B cell (primary cell): ENCODE results near the gene STAM. TPM values are rescaled to one million over a fixed set of nuclear protein-coding genes. Genes with fewer than 3 reads are reported as not detected.

ENCODE experiments used
- ATAC-seq: fragments of 200-7000 bp; cut with Tn5 transposase; one replicate; pipeline ENCODE4 v1.10.0; 2021; ENCODE audit warnings: low read depth, mild to moderate bottlenecking, moderate number of reproducible peaks, moderate library complexity
- CTCF ChIA-PET: fragments of 350-600 bp; sonication (Branson Sonifier 250); formaldehyde crosslinking; loops from one replicate; lab custom pipeline; 2021; ENCODE audit warnings: antibody characterized with exemption, inconsistent platforms; lab: Charles Lee
- POLR2A ChIA-PET: fragments of 350-600 bp; sonication (Branson Sonifier 250); formaldehyde crosslinking; loops from one replicate; lab custom pipeline; 2021; ENCODE audit warnings: antibody characterized with exemption; lab: Charles Lee
- DNase-seq: peaks from one replicate; pipeline ENCODE4 v3.0.0; 2013
- H2AFZ ChIP-seq: 2 replicates; pipeline ENCODE4 v1.6.1; 2012; ENCODE audit warnings: mild to moderate bottlenecking, low read depth, low read length; ENCODE audit not compliant: insufficient read depth, poor library complexity, severe bottlenecking
- H3K27ac ChIP-seq, 2 donors: 1 replicate in 1 of 2; 2 replicates in 1 of 2; pipeline ENCODE4 v1.5.1; 2012 to 2013; ENCODE audit warnings: low read length in 2 of 2, mild to moderate bottlenecking in 2 of 2, moderate library complexity in 1 of 2
- H3K27me3 ChIP-seq, 4 experiments: fragments of 200-600 bp in 1 of 4; sonication (generic) in 1 of 4; replicated peaks in 1 of 4; 1 replicate in 2 of 4; 2 replicates in 2 of 4; pipeline versions ENCODE4 v1.6.1 to v1.7.0; 2013 to 2016; ENCODE audit warnings: low read length in 3 of 4, mild to moderate bottlenecking in 2 of 4, mixed read lengths in 1 of 4, moderate library complexity in 1 of 4; ENCODE audit not compliant: insufficient read depth in 4 of 4, control insufficient read depth in 3 of 4; ENCODE audit errors: control extremely low read depth in 1 of 4
- H3K36me3 ChIP-seq, 2 experiments: replicated peaks in 1 of 2; 1 replicate in 1 of 2; 2 replicates in 1 of 2; pipeline versions ENCODE4 v1.6.1 to v1.7.1; 2013; ENCODE audit warnings: low read length in 1 of 2; ENCODE audit not compliant: insufficient read depth in 2 of 2, control insufficient read depth in 1 of 2; ENCODE audit errors: control extremely low read depth in 1 of 2, extremely low read depth in 1 of 2
- H3K4me1 ChIP-seq, 2 donors: fragments of 200-600 bp in 1 of 2; sonication (generic) in 1 of 2; 1 replicate in 1 of 2; 2 replicates in 1 of 2; pipeline versions ENCODE4 v1.5.1 to v1.6.1; 2013 to 2017; ENCODE audit warnings: low read length in 2 of 2; ENCODE audit not compliant: control insufficient read depth in 2 of 2, insufficient read depth in 2 of 2
- H3K4me2 ChIP-seq: replicated peaks from 2 replicates; pipeline ENCODE3; 2012; ENCODE audit warnings: mild to moderate bottlenecking, low read depth, low read length; ENCODE audit not compliant: poor library complexity, severe bottlenecking
- H3K4me3 ChIP-seq, 5 experiments: fragments of 200-600 bp in 1 of 5; sonication (generic) in 1 of 5; 1 replicate in 3 of 5; 2 replicates in 2 of 5; pipeline versions ENCODE4 v1.5.1 to v1.7.0; 2011 to 2016; ENCODE audit warnings: low read length in 4 of 5, mild to moderate bottlenecking in 4 of 5, low read depth in 2 of 5, control low read depth in 1 of 5, moderate library complexity in 1 of 5; ENCODE audit not compliant: insufficient read depth in 1 of 5; ENCODE audit errors: control extremely low read depth in 1 of 5, extremely low read depth in 1 of 5
- H3K79me2 ChIP-seq: fragments of 200-600 bp; sonication (generic); one replicate; pipeline ENCODE4 v1.6.0; 2016; ENCODE audit warnings: low read length; ENCODE audit not compliant: control insufficient read depth, insufficient read depth
- H3K9ac ChIP-seq: fragments of 200-600 bp; sonication (generic); 2 replicates; pipeline ENCODE4 v1.6.1; 2017; ENCODE audit warnings: mild to moderate bottlenecking, low read length, moderate library complexity
- H3K9me3 ChIP-seq, 3 donors: one replicate each; pipeline versions ENCODE4 v1.6.1 to v1.7.1; 2013; ENCODE audit warnings: low read length in 2 of 3; ENCODE audit not compliant: control insufficient read depth in 2 of 3, insufficient read depth in 1 of 3; ENCODE audit errors: control extremely low read depth in 1 of 3
- H4K20me1 ChIP-seq: 2 replicates; pipeline ENCODE4 v1.6.0; 2012; ENCODE audit warnings: mild to moderate bottlenecking, low read length; ENCODE audit not compliant: insufficient read depth, control insufficient read depth, poor library complexity, severe bottlenecking
- H3K27ac Mint-ChIP-seq: one replicate; pipeline ENCODE4 v1.8.0; 2021; ENCODE audit warnings: mixed read lengths
- H3K27me3 Mint-ChIP-seq: one replicate; pipeline ENCODE4 v1.8.0; 2021; ENCODE audit warnings: mixed read lengths
- H3K4me1 Mint-ChIP-seq: one replicate; pipeline ENCODE4 v1.8.0; 2021; ENCODE audit warnings: mixed read lengths
- H3K4me3 Mint-ChIP-seq: one replicate; pipeline ENCODE4 v1.8.0; 2021; ENCODE audit warnings: mixed read lengths
- H3K9me3 Mint-ChIP-seq: one replicate; pipeline ENCODE4 v1.8.0; 2022; ENCODE audit warnings: mixed read lengths; ENCODE audit not compliant: insufficient read depth
- CTCF ChIP-seq: fragments of 200-600 bp; IDR thresholded peaks from one replicate; pipeline ENCODE4 v1.8.0; 2022; ENCODE audit warnings: antibody characterized with exemption, mild to moderate bottlenecking
- EZH2 ChIP-seq: IDR thresholded peaks from 2 replicates; pipeline ENCODE4 v1.6.1; 2012; ENCODE audit warnings: borderline replicate concordance, low read depth, mild to moderate bottlenecking, moderate library complexity, low read length; ENCODE audit not compliant: insufficient read depth, poor library complexity, severe bottlenecking
- WGBS: methylation state at CpG from one replicate; pipeline ENCODE4 v1.1.5; 2013; ENCODE audit warnings: missing lambda C conversion rate; ENCODE audit not compliant: insufficient coverage; 5-methylcytosine and 5-hydroxymethylcytosine counted together
- intact Hi-C: fragments of 100-400 bp; cut with micrococcal nuclease; formaldehyde crosslinking; loops from one replicate; pipeline ENCODE4 v1.10.0; 2022
- polyA plus RNA-seq: library from polyadenylated mRNA; depleted of rRNA; stranded (reverse); fragments of >200 nt; gene quantifications from 2 replicates; pipeline ENCODE4 v1.2.3, GENCODE V29; 2012
- total RNA-seq, 2 donors: library from RNA; stranded (reverse); fragments of 120-200 nt in 1 of 2; gene quantifications; 1 replicate in 1 of 2; 2 replicates in 1 of 2; pipeline versions ENCODE4 v1.2.3 to v1.2.4, GENCODE V29; 2013 to 2022

Gene STAM
- total and polyA plus RNA-seq, 2 donors (not counting 1 experiment from before 2014, with no cell fraction given): 9.1 to 35.1 TPM

DNA sequence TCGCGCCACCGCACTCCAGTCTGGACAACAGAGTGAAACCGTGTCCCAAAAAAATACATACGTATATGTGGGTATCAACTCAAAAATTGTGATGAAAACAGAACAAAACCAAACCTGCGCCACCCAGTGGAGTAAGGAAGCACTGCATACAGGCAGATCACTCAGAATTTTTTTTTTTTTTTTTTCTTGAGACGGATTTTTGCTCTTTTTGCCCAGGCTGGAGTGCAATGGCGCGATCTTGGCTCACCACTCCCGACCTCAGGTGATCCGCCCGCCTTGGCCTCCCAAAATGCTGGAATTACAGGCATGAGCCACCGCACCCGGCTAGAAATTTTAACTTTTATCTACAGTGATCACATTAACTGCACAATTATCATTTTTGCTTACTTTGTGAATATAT is 99.0 kb downstream of the STAM start:
- H2AFZ ChIP-seq: peak overlapping the region; percentile 33
- no peaks in the 10 kb centered on the region for H3K9me3 ChIP-seq
- H3K4me2 ChIP-seq: no peak overlapping the region
- POLR2A ChIA-PET: no interaction called here
- H3K79me2 ChIP-seq: no peaks in the 10 kb centered on the region
- Mint-ChIP-seq H3K4me3 (no peak overlapping the region), H3K27ac (no peak overlapping the region), H3K27me3 (no peaks in the 10 kb centered on the region), H3K4me1 (peaks cover 7% of the 10 kb centered on the region), H3K9me3 (no peaks in the 10 kb centered on the region)
- H3K4me3 ChIP-seq: no peak overlapping the region
- ATAC-seq (peak; percentile 63), DNase-seq (peak; percentile 64)
- CTCF ChIA-PET: interaction anchor here (0.5 to 5.1 kb wide), 13 partner anchors 9 to 403 kb away, joined by 3 to 75 read pairs (median 4); partner anchors contain the start of genes HACD1 and TMEM236
- no peak overlapping the region for H3K9ac ChIP-seq
- H3K36me3 ChIP-seq: no peaks in the 10 kb centered on the region
- H4K20me1 ChIP-seq: no peaks in the 10 kb centered on the region
- H3K27ac ChIP-seq: no peak overlapping the region
- 30% methylated on average over 12 of the region's 14 CpGs for WGBS
- TF ChIP-seq EZH2: no peak
- TF ChIP-seq CTCF: peak; percentile 90
- no peaks in the 10 kb centered on the region for H3K27me3 ChIP-seq
- intact Hi-C loops: loop anchor here (1.0 to 2.0 kb wide), 2 partner anchors 136 to 914 kb away; no protein-coding TSS in a partner anchor
- no peaks in the 10 kb centered on the region for H3K4me1 ChIP-seq

DNA sequence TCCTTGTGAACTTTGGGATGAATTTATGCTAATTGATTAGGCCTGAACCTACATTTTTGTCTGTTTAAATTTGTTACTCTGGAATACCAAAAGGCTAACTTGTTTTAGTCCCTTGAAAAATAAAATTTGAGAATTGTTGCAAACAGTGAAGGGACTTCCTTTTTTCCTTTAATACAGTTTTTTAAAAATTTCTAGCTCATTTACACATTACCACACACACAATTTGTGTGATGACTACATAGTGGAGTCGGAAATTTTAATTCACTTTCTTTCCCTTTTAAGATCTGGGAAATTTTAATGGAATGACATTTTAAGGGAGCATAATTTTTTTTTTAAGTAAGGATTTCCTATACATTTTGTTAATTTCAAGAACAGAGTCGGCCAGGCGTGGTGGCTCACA is 99.5 kb downstream of the STAM start:
- no peaks in the 10 kb centered on the region for H3K79me2 ChIP-seq
- no peak overlapping the region for H3K27ac Mint-ChIP-seq
- no peaks in the 10 kb centered on the region for H3K4me1 ChIP-seq
- H3K4me2 ChIP-seq: no peak overlapping the region
- no peak overlapping the region for H3K4me3 ChIP-seq
- ChIA-PET CTCF (interaction anchor here (0.5 to 5.1 kb wide), 7 partner anchors 9 to 402 kb away, joined by 3 to 75 read pairs (median 3); partner anchors contain the start of gene TMEM236), POLR2A (no interaction called here)
- H3K27me3 ChIP-seq: no peaks in the 10 kb centered on the region
- no peaks in the 10 kb centered on the region for H3K36me3 ChIP-seq
- ATAC-seq (no peak), DNase-seq (no peak)
- H3K4me1 Mint-ChIP-seq: peaks cover 7% of the 10 kb centered on the region
- no peak for TF ChIP-seq EZH2
- TF ChIP-seq CTCF: no peak
- H3K27ac ChIP-seq: no peak overlapping the region
- no peak overlapping the region for H3K9ac ChIP-seq
- intact Hi-C loops: loop anchor here (1.0 to 2.0 kb wide), 2 partner anchors 136 to 915 kb away; no protein-coding TSS in a partner anchor
- H2AFZ ChIP-seq: no peak overlapping the region
- H3K4me3 Mint-ChIP-seq: no peak overlapping the region
- 100% methylated on average over 2 of the region's 3 CpGs for WGBS
- H3K27me3 Mint-ChIP-seq: no peaks in the 10 kb centered on the region
- no peaks in the 10 kb centered on the region for H3K9me3 ChIP-seq
- H4K20me1 ChIP-seq: no peaks in the 10 kb centered on the region
- H3K9me3 Mint-ChIP-seq: no peaks in the 10 kb centered on the region
